H1 (cell line): ENCODE data around the gene MYRIP. TPM values are rescaled to one million over a fixed set of nuclear protein-coding genes. Genes with fewer than 3 reads are reported as not detected.

Experiments used
- CTCF ChIA-PET: fragments of 300-600 bp; sonication (Branson Sonifier 250); formaldehyde crosslinking; loops from one replicate; lab custom pipeline; 2021; ENCODE audit not compliant: partially characterized antibody; lab: Charles Lee
- POLR2A ChIA-PET: fragments of 300-600 bp; sonication (Branson Sonifier 250); formaldehyde crosslinking; loops from one replicate; lab custom pipeline; 2021; ENCODE audit warnings: inconsistent platforms; ENCODE audit not compliant: partially characterized antibody; lab: Charles Lee
- DNase-seq, 2 experiments: peaks; one replicate each; pipeline versions ENCODE4 v3.0.0 to v3.0.0-alpha.2; 2010 to 2022; ENCODE audit warnings: low spot score in 2 of 2, low read depth in 1 of 2, mixed read lengths in 1 of 2
- FAIRE-seq: peaks from 2 replicates; lab custom pipeline; 2011; peaks lifted over from hg19 to GRCh38; lab: Jason Lieb, UNC
- H2AFZ ChIP-seq: 2 replicates; pipeline ENCODE4 v1.8.1; 2012; ENCODE audit warnings: low read length, inconsistent platforms
- H2AK5ac ChIP-seq: 2 replicates; pipeline ENCODE4 v1.6.1; 2013; ENCODE audit warnings: low read depth, low read length
- H2BK120ac ChIP-seq: replicated peaks from 2 replicates; pipeline ENCODE3; 2013; ENCODE audit warnings: low read depth, low read length, inconsistent platforms
- H2BK12ac ChIP-seq: 2 replicates; pipeline ENCODE4 v1.6.1; 2013; ENCODE audit warnings: low read depth, low read length
- H2BK15ac ChIP-seq: 2 replicates; pipeline ENCODE4 v1.6.1; 2013; ENCODE audit warnings: low read length
- H2BK20ac ChIP-seq: 2 replicates; pipeline ENCODE4 v1.6.1; 2013; ENCODE audit warnings: low read length
- H2BK5ac ChIP-seq: 2 replicates; pipeline ENCODE4 v1.6.1; 2013; ENCODE audit warnings: low read depth, low read length
- H3K14ac ChIP-seq: 2 replicates; pipeline ENCODE4 v1.6.1; 2013; ENCODE audit warnings: inconsistent platforms; ENCODE audit not compliant: insufficient read length
- H3K18ac ChIP-seq: 2 replicates; pipeline ENCODE4 v1.6.1; 2013; ENCODE audit warnings: low read length; ENCODE audit errors: extremely low read depth
- H3K23ac ChIP-seq: 2 replicates; pipeline ENCODE4 v1.6.1; 2013; ENCODE audit warnings: inconsistent platforms; ENCODE audit not compliant: insufficient read length
- H3K23me2 ChIP-seq: 2 replicates; pipeline ENCODE4 v1.6.1; 2013; ENCODE audit warnings: low read depth, low read length
- H3K27ac ChIP-seq: 2 replicates; pipeline ENCODE4 v1.6.1; 2011; ENCODE audit warnings: low read depth, low read length, inconsistent platforms
- H3K27me3 ChIP-seq, 4 experiments: replicated peaks in 1 of 4; 1 replicate in 1 of 4; 2 replicates in 3 of 4; pipeline versions ENCODE4 v1.6.1 to v1.8.1; 2011 to 2013; ENCODE audit warnings: low read length in 3 of 4, mild to moderate bottlenecking in 3 of 4, inconsistent platforms in 2 of 4, mixed read lengths in 2 of 4, moderate library complexity in 1 of 4; ENCODE audit not compliant: control insufficient read depth in 3 of 4, insufficient read depth in 3 of 4; ENCODE audit errors: extremely low read depth in 1 of 4
- H3K36me3 ChIP-seq, 4 experiments: 2 replicates each; pipeline versions ENCODE4 v1.6.1 to v1.8.1; 2011 to 2013; ENCODE audit warnings: mild to moderate bottlenecking in 4 of 4, low read length in 3 of 4, moderate library complexity in 2 of 4, control low read depth in 1 of 4, inconsistent platforms in 1 of 4; ENCODE audit not compliant: insufficient read depth in 4 of 4, control insufficient read depth in 2 of 4
- H3K4ac ChIP-seq: replicated peaks from 2 replicates; pipeline ENCODE3; 2013; ENCODE audit warnings: low read length, low read depth, mixed read lengths, inconsistent platforms; ENCODE audit not compliant: insufficient read length
- H3K4me1 ChIP-seq, 4 experiments: replicated peaks in 1 of 4; 1 replicate in 1 of 4; 2 replicates in 3 of 4; pipeline versions ENCODE4 v1.6.1 to v1.8.1; 2011 to 2013; ENCODE audit warnings: low read length in 3 of 4, inconsistent platforms in 2 of 4, mixed read lengths in 1 of 4; ENCODE audit not compliant: insufficient read depth in 4 of 4, control insufficient read depth in 3 of 4
- H3K4me2 ChIP-seq, 2 experiments: 2 replicates each; pipeline versions ENCODE4 v1.6.1 to v1.8.1; 2011 to 2013; ENCODE audit warnings: low read depth in 2 of 2, low read length in 2 of 2, control low read depth in 1 of 2, inconsistent platforms in 1 of 2, mild to moderate bottlenecking in 1 of 2; ENCODE audit not compliant: insufficient read depth in 1 of 2
- H3K4me3 ChIP-seq, 4 experiments: fragments of 200-600, 300-600 bp in 1 of 4; sonication (generic), shearing (Covaris generic), sonication (Bioruptor Twin) in 1 of 4; 2 replicates each; pipeline versions ENCODE4 v1.5.1 to v1.8.1; 2011 to 2016; ENCODE audit warnings: low read length in 4 of 4, low read depth in 3 of 4, control low read depth in 2 of 4, inconsistent platforms in 2 of 4, mild to moderate bottlenecking in 2 of 4, mixed read lengths in 1 of 4, moderate library complexity in 1 of 4; ENCODE audit not compliant: insufficient read depth in 2 of 4; ENCODE audit errors: extremely low read depth in 1 of 4
- H3K56ac ChIP-seq: replicated peaks from 2 replicates; pipeline ENCODE3; 2013; ENCODE audit warnings: low read depth, mild to moderate bottlenecking, mixed read lengths, low read length, inconsistent platforms; ENCODE audit not compliant: insufficient read length
- H3K79me1 ChIP-seq: 2 replicates; pipeline ENCODE4 v1.6.1; 2013; ENCODE audit warnings: low read depth, low read length, control low read depth
- H3K79me2 ChIP-seq, 2 experiments: 2 replicates each; pipeline versions ENCODE4 v1.6.1 to v1.8.1; 2012 to 2013; ENCODE audit warnings: low read length in 2 of 2, mild to moderate bottlenecking in 2 of 2, inconsistent platforms in 1 of 2; ENCODE audit not compliant: insufficient read depth in 2 of 2, control insufficient read depth in 1 of 2
- H3K9ac ChIP-seq, 4 experiments: replicated peaks in 1 of 4; 1 replicate in 1 of 4; 2 replicates in 3 of 4; pipeline versions ENCODE4 v1.6.1 to v1.8.1; 2011 to 2013; ENCODE audit warnings: low read depth in 3 of 4, low read length in 3 of 4, control low read depth in 2 of 4, mild to moderate bottlenecking in 2 of 4, moderate library complexity in 2 of 4, inconsistent platforms in 1 of 4; ENCODE audit errors: extremely low read depth in 1 of 4
- H3K9me3 ChIP-seq, 2 experiments: 2 replicates each; pipeline versions ENCODE4 v1.6.1 to v1.8.1; 2012 to 2013; ENCODE audit warnings: mild to moderate bottlenecking in 2 of 2, moderate library complexity in 2 of 2, control low read depth in 1 of 2, inconsistent platforms in 1 of 2, low read depth in 1 of 2, low read length in 1 of 2, mixed read lengths in 1 of 2; ENCODE audit not compliant: insufficient read depth in 2 of 2
- H4K20me1 ChIP-seq, 2 experiments: replicated peaks in 1 of 2; 2 replicates each; pipeline versions ENCODE3 to v1.8.1; 2011 to 2013; ENCODE audit warnings: inconsistent platforms in 2 of 2, low read length in 2 of 2, mild to moderate bottlenecking in 1 of 2; ENCODE audit not compliant: insufficient read depth in 2 of 2, control insufficient read depth in 1 of 2
- H4K5ac ChIP-seq: 2 replicates; pipeline ENCODE4 v1.6.1; 2013; ENCODE audit warnings: low read length, low read depth, mixed read lengths, inconsistent platforms; ENCODE audit not compliant: insufficient read length
- H4K8ac ChIP-seq: 2 replicates; pipeline ENCODE4 v1.8.0; 2013; ENCODE audit warnings: mild to moderate bottlenecking, moderate library complexity, low read length, inconsistent platforms; ENCODE audit not compliant: insufficient read depth; ENCODE audit errors: extremely low read depth
- H4K91ac ChIP-seq: replicated peaks from 2 replicates; pipeline ENCODE3; 2013; ENCODE audit warnings: low read length, mixed read lengths, inconsistent platforms; ENCODE audit not compliant: insufficient read length
- BCL11A ChIP-seq, 2 experiments: IDR thresholded peaks; one replicate each; pipeline ENCODE4 v1.6.1; 2011; ENCODE audit warnings: low read depth in 2 of 2, low read length in 2 of 2, mild to moderate bottlenecking in 2 of 2
- CBX8 ChIP-seq: fragments of 300-800, 300-1000 bp; sonication (generic); IDR thresholded peaks from 2 replicates; pipeline ENCODE4 v1.7.1; 2016; ENCODE audit warnings: low read depth, low read length, borderline replicate concordance
- CHD1 ChIP-seq: IDR thresholded peaks from 2 replicates; pipeline ENCODE4 v1.6.1; 2012; ENCODE audit warnings: low read depth, low read length, improper control_type of control experiment
- EP300 ChIP-seq, 2 experiments: IDR thresholded peaks; 1 replicate in 1 of 2; 2 replicates in 1 of 2; pipeline ENCODE4 v1.6.1; 2011 to 2012; ENCODE audit warnings: low read depth in 2 of 2, low read length in 2 of 2, mild to moderate bottlenecking in 2 of 2, borderline replicate concordance in 1 of 2, inconsistent platforms in 1 of 2, moderate library complexity in 1 of 2
- KDM1A ChIP-seq: fragments of 200-600, 300-600 bp; sonication (generic); IDR thresholded peaks from 2 replicates; pipeline ENCODE4 v1.7.1; 2016; ENCODE audit warnings: mild to moderate bottlenecking, low read length, borderline replicate concordance
- POLR2A ChIP-seq, 2 experiments: IDR thresholded peaks; 1 replicate in 1 of 2; 2 replicates in 1 of 2; pipeline ENCODE4 v1.6.1; 2011; ENCODE audit warnings: low read depth in 2 of 2, low read length in 2 of 2, mild to moderate bottlenecking in 2 of 2; ENCODE audit errors: control extremely low read depth in 1 of 2
- USF2 ChIP-seq: IDR thresholded peaks from 2 replicates; pipeline ENCODE4 v1.6.1; 2011; ENCODE audit warnings: low read length, improper control_type of control experiment
- WGBS, 2 experiments: shearing (Covaris generic) in 1 of 2; methylation state at CpG; one replicate each; pipeline versions ENCODE4 v1.1.6 to v1.1.7; 2013 to 2015; ENCODE audit warnings: low lambda C conversion rate in 2 of 2, mixed read lengths in 2 of 2, inconsistent platforms in 1 of 2, low coverage in 1 of 2, missing lambda C conversion rate in 1 of 2; ENCODE audit not compliant: insufficient replicate concordance in 2 of 2, insufficient coverage in 1 of 2, insufficient read length in 1 of 2; ENCODE audit errors: extremely low coverage in 1 of 2, missing lambda C conversion rate in 1 of 2; 5-methylcytosine and 5-hydroxymethylcytosine counted together
- polyA plus RNA-seq, 7 experiments: library from polyadenylated mRNA; depleted of rRNA in 3 of 7; stranded (reverse) in 5 of 7; unstranded in 2 of 7; fragments of >200 nt in 5 of 7; fragments of 200-250 nt in 2 of 7; gene quantifications; 1 replicate in 5 of 7; 2 replicates in 1 of 7; 4 replicates in 1 of 7; pipeline versions ENCODE4 v1.2.1 to v1.2.3, GENCODE V29; 2011 to 2013; ENCODE audit warnings: missing spikeins in 2 of 7, mixed read lengths in 2 of 7
- total RNA-seq: library from RNA; stranded (reverse); fragmentation: NEBNext Ultra II Directional; extraction: Animal tissue kit (Norgen Biotek cat#: 25700); gene quantifications from 2 replicates; pipeline ENCODE4 v1.2.1, GENCODE V29; 2021
- TF ChIP-seq, protein P1 (sequence below): IDR thresholded peaks from 2 replicates; pipeline ENCODE4 v1.6.1; 2012; ENCODE audit warnings: low read length, inconsistent platforms
- TF ChIP-seq, protein P2 (sequence below), 3 experiments: IDR thresholded peaks; 1 replicate in 2 of 3; 2 replicates in 1 of 3; pipeline versions ENCODE4 v1.5.1 to v1.6.1; 2011; ENCODE audit warnings: low read length in 3 of 3, mild to moderate bottlenecking in 3 of 3, inconsistent platforms in 2 of 3, low read depth in 1 of 3, moderate library complexity in 1 of 3; ENCODE audit not compliant: insufficient read depth in 1 of 3; ENCODE audit errors: control extremely low read depth in 1 of 3

MYRIP gene
- total and polyA plus RNA-seq, 2 of the 8 experiments (the other 6 are each of a cell fraction or from before 2014, with no cell fraction given): 0.54 to 4.3 TPM

GRCh38 chr3:39760325-39760724 lies 49.1 kb upstream of the MYRIP start:
- no peak overlapping the region for H3K4ac ChIP-seq
- DNase-seq (no peak), FAIRE-seq (no peak)
- H4K5ac ChIP-seq: no peak overlapping the region
- H3K79me1 ChIP-seq: no peaks in the 10 kb centered on the region
- H3K14ac ChIP-seq: no peak overlapping the region
- H3K79me2 ChIP-seq: no peaks in the 10 kb centered on the region
- H2BK12ac ChIP-seq: no peak overlapping the region
- H4K8ac ChIP-seq: no peak overlapping the region
- no peaks in the 10 kb centered on the region for H4K20me1 ChIP-seq
- H3K4me3 ChIP-seq: no peak overlapping the region
- H3K9ac ChIP-seq: no peak overlapping the region
- TF ChIP-seq EP300 (IDR thresholded peaks at IDR 0.05; ENCODE audit: borderline replicate concordance in 1 of 2, low read depth in 2 of 2, low read length in 2 of 2) (no peak), CHD1 (no peak), CBX8 (no peak), KDM1A (no peak), USF2 (no peak), BCL11A (IDR thresholded peaks at IDR 0.05; ENCODE audit: low read depth in 2 of 2, low read length in 2 of 2) (no peak), POLR2A (IDR thresholded peaks at IDR 0.05; ENCODE audit: control extremely low read depth in 1 of 2, low read depth in 2 of 2, low read length in 2 of 2) (no peak)
- TF ChIP-seq, protein P1, sequence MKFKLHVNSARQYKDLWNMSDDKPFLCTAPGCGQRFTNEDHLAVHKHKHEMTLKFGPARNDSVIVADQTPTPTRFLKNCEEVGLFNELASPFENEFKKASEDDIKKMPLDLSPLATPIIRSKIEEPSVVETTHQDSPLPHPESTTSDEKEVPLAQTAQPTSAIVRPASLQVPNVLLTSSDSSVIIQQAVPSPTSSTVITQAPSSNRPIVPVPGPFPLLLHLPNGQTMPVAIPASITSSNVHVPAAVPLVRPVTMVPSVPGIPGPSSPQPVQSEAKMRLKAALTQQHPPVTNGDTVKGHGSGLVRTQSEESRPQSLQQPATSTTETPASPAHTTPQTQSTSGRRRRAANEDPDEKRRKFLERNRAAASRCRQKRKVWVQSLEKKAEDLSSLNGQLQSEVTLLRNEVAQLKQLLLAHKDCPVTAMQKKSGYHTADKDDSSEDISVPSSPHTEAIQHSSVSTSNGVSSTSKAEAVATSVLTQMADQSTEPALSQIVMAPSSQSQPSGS: no peak
- TF ChIP-seq, protein P2, sequence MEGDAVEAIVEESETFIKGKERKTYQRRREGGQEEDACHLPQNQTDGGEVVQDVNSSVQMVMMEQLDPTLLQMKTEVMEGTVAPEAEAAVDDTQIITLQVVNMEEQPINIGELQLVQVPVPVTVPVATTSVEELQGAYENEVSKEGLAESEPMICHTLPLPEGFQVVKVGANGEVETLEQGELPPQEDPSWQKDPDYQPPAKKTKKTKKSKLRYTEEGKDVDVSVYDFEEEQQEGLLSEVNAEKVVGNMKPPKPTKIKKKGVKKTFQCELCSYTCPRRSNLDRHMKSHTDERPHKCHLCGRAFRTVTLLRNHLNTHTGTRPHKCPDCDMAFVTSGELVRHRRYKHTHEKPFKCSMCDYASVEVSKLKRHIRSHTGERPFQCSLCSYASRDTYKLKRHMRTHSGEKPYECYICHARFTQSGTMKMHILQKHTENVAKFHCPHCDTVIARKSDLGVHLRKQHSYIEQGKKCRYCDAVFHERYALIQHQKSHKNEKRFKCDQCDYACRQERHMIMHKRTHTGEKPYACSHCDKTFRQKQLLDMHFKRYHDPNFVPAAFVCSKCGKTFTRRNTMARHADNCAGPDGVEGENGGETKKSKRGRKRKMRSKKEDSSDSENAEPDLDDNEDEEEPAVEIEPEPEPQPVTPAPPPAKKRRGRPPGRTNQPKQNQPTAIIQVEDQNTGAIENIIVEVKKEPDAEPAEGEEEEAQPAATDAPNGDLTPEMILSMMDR (IDR thresholded peaks at IDR 0.05; ENCODE audit: control extremely low read depth in 1 of 3, insufficient read depth in 1 of 3, low read depth in 1 of 3, low read length in 3 of 3): no peak
- no peak overlapping the region for H3K56ac ChIP-seq
- H2BK120ac ChIP-seq: no peak overlapping the region
- H2AK5ac ChIP-seq: no peak overlapping the region
- no peaks in the 10 kb centered on the region for H3K36me3 ChIP-seq
- H2BK5ac ChIP-seq: no peak overlapping the region
- ChIA-PET CTCF (no interaction called here), POLR2A (no interaction called here)
- no peak overlapping the region for H2BK20ac ChIP-seq
- H3K27me3 ChIP-seq: no peaks in the 10 kb centered on the region
- H3K18ac ChIP-seq: no peak overlapping the region
- no peak overlapping the region for H3K23ac ChIP-seq
- no peaks in the 10 kb centered on the region for H3K23me2 ChIP-seq
- no peaks in the 10 kb centered on the region for H3K9me3 ChIP-seq
- no peak overlapping the region for H2AFZ ChIP-seq
- no peak overlapping the region for H4K91ac ChIP-seq
- no peak overlapping the region for H3K4me2 ChIP-seq
- WGBS, 2 experiments: 82% methylated on average over 1 of the region's 1 CpG; no CpG with 5 or more reads in 1 of the 2 experiments
- no peaks in the 10 kb centered on the region for H3K4me1 ChIP-seq
- no peak overlapping the region for H2BK15ac ChIP-seq
- no peak overlapping the region for H3K27ac ChIP-seq
